Gastrocnemius medialis (tissue), 4 donors: ENCODE data around the gene MME. TPM values are rescaled to one million over a fixed set of nuclear protein-coding genes. Genes with fewer than 3 reads are reported as not detected.

Source experiments
- ATAC-seq, 2 donors: fragments of 150-250 bp; one replicate each; pipeline ENCODE4 v1.9.1; 2016
- DNase-seq, 2 donors: peaks; one replicate each; pipeline ENCODE4 v3.0.0-alpha.2; 2019
- H3K27ac ChIP-seq, 4 donors: fragments of 200-600 bp; sonication (generic); 1 replicate in 1 of 4; 2 replicates in 3 of 4; pipeline ENCODE4 v1.5.1; 2016 to 2018; ENCODE audit warnings: mild to moderate bottlenecking in 2 of 4, moderate library complexity in 1 of 4
- H3K27me3 ChIP-seq, 3 donors: fragments of 200-600 bp; sonication (generic) in 2 of 3; 1 replicate in 1 of 3; 2 replicates in 2 of 3; pipeline versions ENCODE4 v1.5.1 to v1.6.0; 2016 to 2019; ENCODE audit warnings: mild to moderate bottlenecking in 1 of 3, moderate library complexity in 1 of 3
- H3K36me3 ChIP-seq, 2 donors: fragments of 200-600 bp; sonication (generic) in 1 of 2; one replicate each; pipeline ENCODE4 v1.5.1; 2017 to 2018
- H3K4me1 ChIP-seq, 2 donors: fragments of 200-600 bp; sonication (generic) in 1 of 2; one replicate each; pipeline ENCODE4 v1.5.1; 2016 to 2017; ENCODE audit warnings: mild to moderate bottlenecking in 2 of 2
- H3K4me3 ChIP-seq, 4 donors: fragments of 200-600 bp; sonication (generic) in 3 of 4; 1 replicate in 1 of 4; 2 replicates in 3 of 4; pipeline ENCODE4 v1.5.1; 2016 to 2019; ENCODE audit warnings: mild to moderate bottlenecking in 2 of 4
- H3K9me3 ChIP-seq, 3 donors: fragments of 200-600 bp; sonication (generic) in 2 of 3; 1 replicate in 1 of 3; 2 replicates in 2 of 3; pipeline ENCODE4 v1.5.1; 2016 to 2019
- POLR2A ChIP-seq, 2 donors: fragments of 450-650 bp; IDR thresholded peaks; one replicate each; pipeline ENCODE4 v1.6.1; 2017; ENCODE audit warnings: antibody characterized with exemption in 2 of 2, mild to moderate bottlenecking in 2 of 2, moderate library complexity in 2 of 2
- in situ Hi-C, 4 donors: fragments of 200-750 bp; cut with MboI; loops; one replicate each; pipeline versions ENCODE4 v1.15.0 to v1.8.0; 2017; ENCODE audit warnings: low sequenced_read_pairs in 4 of 4
- intact Hi-C: fragments of 100-400 bp; cut with DNase I; formaldehyde crosslinking; loops from one replicate; pipeline ENCODE4 v1.15.1; 2023; ENCODE audit warnings: low total_unique reads
- total RNA-seq, 4 donors: library from RNA; depleted of rRNA; stranded (reverse); fragments of >200 nt; gene quantifications; one replicate each; pipeline versions ENCODE4 v1.1.0 to v1.2.3, GENCODE V29; 2016
- TF ChIP-seq, protein P1 (sequence below), 5 experiments: fragments of 450-650 bp in 3 of 5; fragments of 200-600 bp in 2 of 5; sonication (generic) in 2 of 5; IDR thresholded peaks in 4 of 5; conservative IDR thresholded peaks in 1 of 5; 1 replicate in 4 of 5; 2 replicates in 1 of 5; pipeline ENCODE4 v1.5.1; 2016 to 2019; ENCODE audit warnings: antibody characterized with exemption in 5 of 5, mild to moderate bottlenecking in 3 of 5, moderate library complexity in 3 of 5

The MME gene
- total RNA-seq = 10 to 100 TPM; 40.9 to 95.4 (median 68.0) TPM

GRCh38 chr3:155079746-155080487 lies at the start of gene MME:
Gene MME (plus strand): TSS chr3:155080319. CDS start chr3:155084168, 3,849 bp downstream.
- peaks cover 0 to 14% of the 10 kb centered on the region in 2 donors for H3K4me1 ChIP-seq
- H3K9me3 ChIP-seq = no peaks in the 10 kb centered on the region
- H3K36me3 ChIP-seq = peaks cover 0 to 11% of the 10 kb centered on the region in 2 donors
- ATAC-seq = peak; percentile 84 to 87
- in situ Hi-C loops = loop anchor here in 1 of 4 donors (25.0 kb wide), 1 partner anchor 232 kb away; no protein-coding TSS in a partner anchor
- intact Hi-C loops = loop anchor here (5.0 kb wide), 2 partner anchors 123 to 237 kb away; no protein-coding TSS in a partner anchor
- H3K27me3 ChIP-seq = peaks cover 0 to 6% (median 0%) of the 10 kb centered on the region in 3 donors
- H3K4me3 ChIP-seq = peak within 1 kb of the TSS; percentile 69 to 79 (median 77)
- DNase-seq = peak; percentile 56 to 63
- TF ChIP-seq, protein P1, sequence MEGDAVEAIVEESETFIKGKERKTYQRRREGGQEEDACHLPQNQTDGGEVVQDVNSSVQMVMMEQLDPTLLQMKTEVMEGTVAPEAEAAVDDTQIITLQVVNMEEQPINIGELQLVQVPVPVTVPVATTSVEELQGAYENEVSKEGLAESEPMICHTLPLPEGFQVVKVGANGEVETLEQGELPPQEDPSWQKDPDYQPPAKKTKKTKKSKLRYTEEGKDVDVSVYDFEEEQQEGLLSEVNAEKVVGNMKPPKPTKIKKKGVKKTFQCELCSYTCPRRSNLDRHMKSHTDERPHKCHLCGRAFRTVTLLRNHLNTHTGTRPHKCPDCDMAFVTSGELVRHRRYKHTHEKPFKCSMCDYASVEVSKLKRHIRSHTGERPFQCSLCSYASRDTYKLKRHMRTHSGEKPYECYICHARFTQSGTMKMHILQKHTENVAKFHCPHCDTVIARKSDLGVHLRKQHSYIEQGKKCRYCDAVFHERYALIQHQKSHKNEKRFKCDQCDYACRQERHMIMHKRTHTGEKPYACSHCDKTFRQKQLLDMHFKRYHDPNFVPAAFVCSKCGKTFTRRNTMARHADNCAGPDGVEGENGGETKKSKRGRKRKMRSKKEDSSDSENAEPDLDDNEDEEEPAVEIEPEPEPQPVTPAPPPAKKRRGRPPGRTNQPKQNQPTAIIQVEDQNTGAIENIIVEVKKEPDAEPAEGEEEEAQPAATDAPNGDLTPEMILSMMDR (IDR thresholded peaks at IDR 0.05 in 4 of 5, conservative IDR thresholded peaks at IDR 0.05 in 1 of 5) = no peak
- TF ChIP-seq POLR2A (IDR thresholded peaks at IDR 0.05) = peak; percentile 32 to 61
- H3K27ac ChIP-seq = peak within 1 kb of the TSS; percentile 60 to 87 (median 82)

- ATAC-seq = no peak
- Histone ChIP-seq H3K27me3 (no peaks in the 10 kb centered on the region), H3K36me3 (no peaks in the 10 kb centered on the region), H3K27ac (no peak overlapping the region), H3K4me1 (no peaks in the 10 kb centered on the region), H3K4me3 (no peak overlapping the region), H3K9me3 (no peaks in the 10 kb centered on the region)
- intact Hi-C loops (no loop called here), in situ Hi-C loops (no loop called here)
- no peak for DNase-seq
- TF ChIP-seq, protein P1 (IDR thresholded peaks at IDR 0.05 in 4 of 5, conservative IDR thresholded peaks at IDR 0.05 in 1 of 5) = no peak
- TF ChIP-seq POLR2A (IDR thresholded peaks at IDR 0.05) = no peak
Observed at GRCh38 chr3:155031186-155031585, 48.9 kb upstream of the MME start.

DNA sequence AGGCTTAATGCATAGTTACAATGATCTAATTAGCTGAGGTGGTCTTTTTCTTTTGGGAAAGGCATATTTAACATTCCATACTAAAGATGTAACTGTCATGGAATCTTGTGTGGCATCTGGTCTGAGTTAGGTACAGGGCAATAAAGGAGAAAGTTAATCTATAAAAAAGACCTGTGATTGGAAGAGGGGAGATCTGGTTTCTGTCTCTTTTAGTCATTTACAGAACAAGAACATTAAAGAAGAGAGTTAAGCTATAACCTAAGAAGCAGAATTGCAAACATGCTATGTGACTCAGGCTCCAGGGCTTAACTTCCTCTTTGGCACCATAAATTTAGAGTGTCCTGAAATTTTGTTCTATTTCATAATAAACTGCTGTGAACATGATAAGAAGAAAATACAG lies 47.2 kb upstream of the MME start:
- H3K27ac ChIP-seq = no peak overlapping the region
- no peaks in the 10 kb centered on the region for H3K36me3 ChIP-seq
- H3K4me1 ChIP-seq = no peaks in the 10 kb centered on the region
- ATAC-seq (no peak), DNase-seq (no peak)
- intact Hi-C loops = no loop called here
- no peaks in the 10 kb centered on the region for H3K9me3 ChIP-seq
- H3K27me3 ChIP-seq = no peaks in the 10 kb centered on the region
- no peak overlapping the region for H3K4me3 ChIP-seq
- in situ Hi-C loops = no loop called here
- TF ChIP-seq, protein P1 (IDR thresholded peaks at IDR 0.05 in 4 of 5, conservative IDR thresholded peaks at IDR 0.05 in 1 of 5) = no peak
- TF ChIP-seq POLR2A (IDR thresholded peaks at IDR 0.05) = no peak

- no peak for ATAC-seq
- Histone ChIP-seq H3K4me1 (no peaks in the 10 kb centered on the region), H3K27ac (no peak overlapping the region), H3K27me3 (no peaks in the 10 kb centered on the region), H3K9me3 (no peaks in the 10 kb centered on the region), H3K4me3 (no peak overlapping the region), H3K36me3 (no peaks in the 10 kb centered on the region)
- intact Hi-C loops = no loop called here
- in situ Hi-C loops = no loop called here
- no peak for TF ChIP-seq POLR2A (IDR thresholded peaks at IDR 0.05)
- TF ChIP-seq, protein P1 (IDR thresholded peaks at IDR 0.05 in 4 of 5, conservative IDR thresholded peaks at IDR 0.05 in 1 of 5) = no peak
- no peak for DNase-seq
Observed at GRCh38 chr3:155034786-155035185, 45.3 kb upstream of the MME start.
